ENCODE results near the gene SLC2A6. TPM values are rescaled to one million over a fixed set of nuclear protein-coding genes. Genes with fewer than 3 reads are reported as not detected.

Gene SLC2A6
- total and polyA plus RNA-seq, 2 experiments from 2014 or later = 2.4 to 8.6 TPM

GRCh38 chr9:133492061-133493021 lies 13.4 kb upstream of the SLC2A6 start:
- DNase-seq (ENCODE audit: low read depth in 1 of 2, low spot score in 1 of 2) = no peak
- H3K4me1 ChIP-seq (ENCODE audit: low read depth) = peaks cover 6% of the 10 kb centered on the region
- no peaks in the 10 kb centered on the region for H3K9me3 ChIP-seq (ENCODE audit: low read depth)
- H3K27me3 ChIP-seq = no peaks in the 10 kb centered on the region
- no peak overlapping the region for H3K4me3 ChIP-seq
- no peak for TF ChIP-seq CTCF (IDR thresholded peaks at IDR 0.05; ENCODE audit: low read depth, low read length)
- peak overlapping the region; percentile 26 for H3K27ac ChIP-seq
- no peaks in the 10 kb centered on the region for H3K36me3 ChIP-seq

- DNase-seq (ENCODE audit: low read depth in 1 of 2, low spot score in 1 of 2) = no peak
- Histone ChIP-seq H3K36me3 (no peaks in the 10 kb centered on the region), H3K27ac (no peak overlapping the region), H3K4me3 (no peak overlapping the region), H3K27me3 (no peaks in the 10 kb centered on the region), H3K9me3 (ENCODE audit: low read depth) (no peaks in the 10 kb centered on the region), H3K4me1 (ENCODE audit: low read depth) (peaks cover 6% of the 10 kb centered on the region)
- no peak for TF ChIP-seq CTCF (IDR thresholded peaks at IDR 0.05; ENCODE audit: low read depth, low read length)
Observed at GRCh38 chr9:133491656-133491925, 12.7 kb upstream of the SLC2A6 start.

GRCh38 chr9:133490865-133491655 lies 12.2 kb upstream of the SLC2A6 start:
- TF ChIP-seq CTCF (IDR thresholded peaks at IDR 0.05; ENCODE audit: low read depth, low read length) = no peak
- H3K9me3 ChIP-seq (ENCODE audit: low read depth) = no peaks in the 10 kb centered on the region
- H3K27ac ChIP-seq = no peak overlapping the region
- DNase-seq (ENCODE audit: low read depth in 1 of 2, low spot score in 1 of 2) = peak in 1 of 2 donors; percentile 44
- H3K27me3 ChIP-seq = no peaks in the 10 kb centered on the region
- H3K4me3 ChIP-seq = no peak overlapping the region
- no peaks in the 10 kb centered on the region for H3K36me3 ChIP-seq
- H3K4me1 ChIP-seq (ENCODE audit: low read depth) = peaks cover 6% of the 10 kb centered on the region

- H3K36me3 ChIP-seq = no peaks in the 10 kb centered on the region
- H3K4me3 ChIP-seq = no peak overlapping the region
- H3K27ac ChIP-seq = no peak overlapping the region
- no peaks in the 10 kb centered on the region for H3K9me3 ChIP-seq (ENCODE audit: low read depth)
- peaks cover 6% of the 10 kb centered on the region for H3K4me1 ChIP-seq (ENCODE audit: low read depth)
- no peaks in the 10 kb centered on the region for H3K27me3 ChIP-seq
- no peak for TF ChIP-seq CTCF (IDR thresholded peaks at IDR 0.05; ENCODE audit: low read depth, low read length)
- DNase-seq (ENCODE audit: low read depth in 1 of 2, low spot score in 1 of 2) = no peak
Observed at GRCh38 chr9:133490201-133490681, 11.3 kb upstream of the SLC2A6 start.

- no peaks in the 10 kb centered on the region for H3K36me3 ChIP-seq
- DNase-seq (ENCODE audit: low read depth in 1 of 2, low spot score in 1 of 2) = no peak
- H3K27me3 ChIP-seq = no peaks in the 10 kb centered on the region
- peaks cover 6% of the 10 kb centered on the region for H3K4me1 ChIP-seq (ENCODE audit: low read depth)
- TF ChIP-seq CTCF (IDR thresholded peaks at IDR 0.05; ENCODE audit: low read depth, low read length) = no peak
- H3K27ac ChIP-seq = no peak overlapping the region
- no peak overlapping the region for H3K4me3 ChIP-seq
- no peaks in the 10 kb centered on the region for H3K9me3 ChIP-seq (ENCODE audit: low read depth)
Observed at GRCh38 chr9:133489253-133490190, 10.6 kb upstream of the SLC2A6 start.
